ENCODE results near the gene CAPN5. TPM values are rescaled to one million over a fixed set of nuclear protein-coding genes. Genes with fewer than 3 reads are reported as not detected.

The CAPN5 gene
- total RNA-seq, 1 donor from 2014 or later = 15.0 TPM

GRCh38 chr11:77106759-77107158 is 40.0 kb downstream of the CAPN5 start:
- intact Hi-C loops (cut with DNase I) = no loop called here

GRCh38 chr11:77107950-77108349 is 41.2 kb downstream of the CAPN5 start:
- Histone ChIP-seq H3K27ac (no peak overlapping the region), H3K27me3 (no peaks in the 10 kb centered on the region), H3K4me1 (peaks cover 12% of the 10 kb centered on the region), H3K4me3 (no peak overlapping the region), H3K9me3 (no peaks in the 10 kb centered on the region), H3K36me3 (no peaks in the 10 kb centered on the region)
- TF ChIP-seq CTCF (IDR thresholded peaks at IDR 0.05) (no peak), POLR2AphosphoS5 (IDR thresholded peaks at IDR 0.05; ENCODE audit: insufficient read depth in 1 of 2, low read depth in 1 of 2) (no peak), POLR2A (IDR thresholded peaks at IDR 0.05) (no peak)
- intact Hi-C loops (cut with DNase I) = no loop called here
- no peak for DNase-seq (ENCODE audit: extremely low spot score in 2 of 2)

More at GRCh38 chr11:77106759-77107158, 40.0 kb downstream of the CAPN5 start:
- TF ChIP-seq CTCF (IDR thresholded peaks at IDR 0.05) (no peak), POLR2AphosphoS5 (IDR thresholded peaks at IDR 0.05; ENCODE audit: insufficient read depth in 1 of 2, low read depth in 1 of 2) (no peak), POLR2A (IDR thresholded peaks at IDR 0.05) (no peak)
- Histone ChIP-seq H3K27me3 (no peaks in the 10 kb centered on the region), H3K9me3 (no peaks in the 10 kb centered on the region), H3K36me3 (no peaks in the 10 kb centered on the region), H3K4me3 (no peak overlapping the region), H3K4me1 (peaks cover 12% of the 10 kb centered on the region), H3K27ac (no peak overlapping the region)
- no peak for DNase-seq (ENCODE audit: extremely low spot score in 2 of 2)

- Histone ChIP-seq H3K36me3 (no peaks in the 10 kb centered on the region), H3K27ac (no peak overlapping the region), H3K4me1 (peaks cover 12% of the 10 kb centered on the region), H3K27me3 (no peaks in the 10 kb centered on the region), H3K9me3 (no peaks in the 10 kb centered on the region), H3K4me3 (no peak overlapping the region)
- no peak for TF ChIP-seq CTCF (IDR thresholded peaks at IDR 0.05)
- TF ChIP-seq POLR2AphosphoS5 (IDR thresholded peaks at IDR 0.05; ENCODE audit: insufficient read depth in 1 of 2, low read depth in 1 of 2) = no peak
- TF ChIP-seq POLR2A (IDR thresholded peaks at IDR 0.05) = no peak
- intact Hi-C loops (cut with DNase I) = no loop called here
- DNase-seq (ENCODE audit: extremely low spot score in 2 of 2) = no peak
These were observed 41.7 kb downstream of the CAPN5 start for GRCh38 chr11:77108436-77108835.

GRCh38 chr11:77109236-77110019 is 42.7 kb downstream of the CAPN5 start:
- DNase-seq (ENCODE audit: extremely low spot score in 2 of 2) = no peak
- no peaks in the 10 kb centered on the region for H3K9me3 ChIP-seq
- no peaks in the 10 kb centered on the region for H3K27me3 ChIP-seq
- no peak overlapping the region for H3K4me3 ChIP-seq
- intact Hi-C loops (cut with DNase I) = no loop called here
- no peak for TF ChIP-seq POLR2A (IDR thresholded peaks at IDR 0.05)
- H3K27ac ChIP-seq = no peak overlapping the region
- H3K36me3 ChIP-seq = no peaks in the 10 kb centered on the region
- H3K4me1 ChIP-seq = peaks cover 12% of the 10 kb centered on the region

- intact Hi-C loops (cut with DNase I) = no loop called here
- no peaks in the 10 kb centered on the region for H3K9me3 ChIP-seq
- TF ChIP-seq POLR2A (IDR thresholded peaks at IDR 0.05) (no peak), POLR2AphosphoS5 (IDR thresholded peaks at IDR 0.05; ENCODE audit: insufficient read depth in 1 of 2, low read depth in 1 of 2) (no peak), CTCF (IDR thresholded peaks at IDR 0.05) (no peak)
- H3K36me3 ChIP-seq = no peaks in the 10 kb centered on the region
- H3K4me1 ChIP-seq = peaks cover 12% of the 10 kb centered on the region
- H3K27ac ChIP-seq = no peak overlapping the region
- H3K27me3 ChIP-seq = no peaks in the 10 kb centered on the region
- no peak overlapping the region for H3K4me3 ChIP-seq
- DNase-seq (ENCODE audit: extremely low spot score in 2 of 2) = no peak
These were observed 44.1 kb downstream of the CAPN5 start for GRCh38 chr11:77110836-77111235.
